ACC112 (cell line): ENCODE data around the gene CLIP4.

Experiments
- H2AFZ ChIP-seq: fragments of 200-600 bp; sonication (generic); one replicate; pipeline ENCODE4 v1.6.0; 2017; ENCODE audit warnings: antibody characterized with exemption, low read length; ENCODE audit not compliant: unreplicated experiment
- H3K27ac ChIP-seq: fragments of 200-600 bp; sonication (generic); 2 replicates; pipeline ENCODE4 v1.5.1; 2014; ENCODE audit warnings: low read depth, mild to moderate bottlenecking, antibody characterized with exemption, low read length, moderate library complexity
- H3K27me3 ChIP-seq: fragments of 200-600 bp; sonication (generic); 2 replicates; pipeline ENCODE4 v1.6.1; 2014; ENCODE audit warnings: mild to moderate bottlenecking, antibody characterized with exemption, low read length, moderate library complexity, mixed read lengths; ENCODE audit not compliant: insufficient read depth
- H3K36me3 ChIP-seq: fragments of 200-600 bp; sonication (generic); 2 replicates; pipeline ENCODE4 v1.6.1; 2016; ENCODE audit warnings: mild to moderate bottlenecking, antibody characterized with exemption, low read length, moderate library complexity, mixed read lengths; ENCODE audit not compliant: insufficient read depth
- H3K4me1 ChIP-seq: fragments of 200-600 bp; sonication (generic); one replicate; pipeline ENCODE4 v1.6.1; 2016; ENCODE audit warnings: low read length, mixed read lengths; ENCODE audit not compliant: insufficient read depth, unreplicated experiment, control insufficient read depth
- H3K4me3 ChIP-seq: fragments of 200-600 bp; sonication (generic); 2 replicates; pipeline ENCODE4 v1.5.1; 2014; ENCODE audit warnings: mild to moderate bottlenecking, low read depth, low read length
- H3K79me2 ChIP-seq: fragments of 200-600 bp; sonication (generic); one replicate; pipeline ENCODE4 v1.6.0; 2016; ENCODE audit warnings: low read length; ENCODE audit not compliant: control insufficient read depth, unreplicated experiment, insufficient read depth

The CLIP4 gene

GRCh38 chr2:29207352-29208148 lies 92.3 kb downstream of the CLIP4 start:
- Histone ChIP-seq H3K27ac (no peak overlapping the region), H3K4me1 (no peaks in the 10 kb centered on the region), H3K4me3 (no peak overlapping the region), H2AFZ (no peak overlapping the region), H3K36me3 (no peaks in the 10 kb centered on the region), H3K27me3 (no peaks in the 10 kb centered on the region), H3K79me2 (no peaks in the 10 kb centered on the region)

GRCh38 chr2:29209551-29209950 lies 94.3 kb downstream of the CLIP4 start:
- H3K4me3 ChIP-seq = no peak overlapping the region
- H3K27me3 ChIP-seq = no peaks in the 10 kb centered on the region
- H3K4me1 ChIP-seq = no peaks in the 10 kb centered on the region
- no peak overlapping the region for H2AFZ ChIP-seq
- no peaks in the 10 kb centered on the region for H3K36me3 ChIP-seq
- no peaks in the 10 kb centered on the region for H3K79me2 ChIP-seq
- H3K27ac ChIP-seq = no peak overlapping the region

DNA sequence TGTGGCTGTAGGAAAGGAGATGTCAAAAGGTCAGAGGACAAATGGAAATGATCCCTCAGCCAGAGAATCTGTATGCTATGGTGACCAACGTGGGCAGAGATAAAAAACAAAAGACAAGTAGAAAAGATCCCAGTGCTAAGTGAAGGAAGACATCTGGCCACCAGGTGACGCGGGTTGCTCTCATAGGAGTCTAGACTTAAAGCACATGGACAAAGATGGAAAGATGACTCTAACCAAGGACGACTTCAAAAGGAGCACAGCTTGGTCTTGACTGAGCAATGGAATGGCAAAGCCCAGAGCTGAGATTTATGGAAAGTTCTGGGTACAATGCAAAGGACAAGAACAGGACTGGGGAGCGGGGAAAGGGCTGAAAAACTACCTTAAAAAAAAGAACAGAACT lies 96.8 kb downstream of the CLIP4 start:
- H3K4me1 ChIP-seq = no peaks in the 10 kb centered on the region

GRCh38 chr2:29213888-29214291 lies 98.7 kb downstream of the CLIP4 start:
- no peak overlapping the region for H3K4me3 ChIP-seq
- no peaks in the 10 kb centered on the region for H3K36me3 ChIP-seq
- no peak overlapping the region for H2AFZ ChIP-seq
- H3K4me1 ChIP-seq = no peaks in the 10 kb centered on the region
- H3K79me2 ChIP-seq = no peaks in the 10 kb centered on the region
- no peak overlapping the region for H3K27ac ChIP-seq
- peaks cover under 1% of the 10 kb centered on the region; the same call in 1 of the 2 replicates for H3K27me3 ChIP-seq

More for the DNA sequence above, 96.8 kb downstream of the CLIP4 start:
- no peak overlapping the region for H3K27ac ChIP-seq
- H2AFZ ChIP-seq = no peak overlapping the region
- no peak overlapping the region for H3K4me3 ChIP-seq
- no peaks in the 10 kb centered on the region for H3K79me2 ChIP-seq
- no peaks in the 10 kb centered on the region for H3K27me3 ChIP-seq
- no peaks in the 10 kb centered on the region for H3K36me3 ChIP-seq

GRCh38 chr2:29215073-29215472 lies 99.9 kb downstream of the CLIP4 start:
- Histone ChIP-seq H3K36me3 (no peaks in the 10 kb centered on the region), H3K79me2 (no peaks in the 10 kb centered on the region), H3K27ac (no peak overlapping the region), H3K4me3 (no peak overlapping the region), H3K4me1 (no peaks in the 10 kb centered on the region), H3K27me3 (peaks cover 9% of the 10 kb centered on the region; the same call in 1 of the 2 replicates), H2AFZ (no peak overlapping the region)

DNA sequence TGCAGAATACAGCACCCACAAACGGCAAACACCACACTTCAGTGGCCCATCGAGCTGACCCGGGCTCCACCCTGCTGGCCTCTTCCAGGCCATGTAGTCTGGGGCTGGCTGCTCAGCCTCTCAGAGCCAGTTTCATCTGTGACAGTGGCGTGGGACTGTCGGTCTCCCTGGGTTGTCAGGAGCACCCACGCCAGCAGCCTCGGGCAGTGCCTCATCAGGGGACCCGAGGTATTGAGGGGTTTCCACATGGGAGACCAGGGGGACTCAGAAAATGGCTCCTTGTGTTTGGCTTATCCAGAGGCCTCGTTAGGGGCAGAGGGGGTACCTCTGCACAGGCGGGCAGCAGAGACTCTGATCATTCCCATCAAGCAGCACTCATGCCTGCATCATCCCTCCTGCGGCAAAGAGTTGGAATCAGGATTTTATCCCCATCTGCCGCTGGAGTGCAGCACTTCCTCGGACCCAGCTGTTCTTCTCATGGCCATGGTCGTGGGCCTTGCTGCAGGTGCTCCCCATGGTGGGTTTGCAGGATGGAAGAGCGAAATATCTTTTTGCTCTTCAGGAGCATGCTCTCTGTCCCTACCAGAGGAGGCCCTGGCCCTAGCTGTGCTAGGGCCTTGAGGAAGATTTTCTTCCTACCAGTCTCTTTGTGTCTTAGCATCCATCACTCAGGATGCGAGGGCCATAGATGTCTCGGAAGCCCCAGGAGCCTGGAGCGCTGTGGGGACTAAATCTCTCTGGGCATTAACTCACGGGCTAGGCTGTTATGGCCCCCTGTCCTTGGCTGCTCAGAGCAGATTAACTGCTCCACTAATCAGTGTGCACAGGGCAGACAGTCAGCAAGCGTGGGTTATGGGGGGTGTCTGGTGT lies 100.8 kb downstream of the CLIP4 start:
- Histone ChIP-seq H3K27ac (no peak overlapping the region), H3K36me3 (no peaks in the 10 kb centered on the region), H2AFZ (no peak overlapping the region), H3K27me3 (peaks cover 13% of the 10 kb centered on the region), H3K4me1 (no peaks in the 10 kb centered on the region), H3K79me2 (no peaks in the 10 kb centered on the region), H3K4me3 (no peak overlapping the region)

GRCh38 chr2:29216609-29216909 lies 101.3 kb downstream of the CLIP4 start:
- H3K27me3 ChIP-seq = peaks cover 19% of the 10 kb centered on the region
- H3K4me1 ChIP-seq = no peaks in the 10 kb centered on the region
- H3K36me3 ChIP-seq = no peaks in the 10 kb centered on the region
- H3K27ac ChIP-seq = no peak overlapping the region
- no peaks in the 10 kb centered on the region for H3K79me2 ChIP-seq
- no peak overlapping the region for H2AFZ ChIP-seq
- H3K4me3 ChIP-seq = no peak overlapping the region

DNA sequence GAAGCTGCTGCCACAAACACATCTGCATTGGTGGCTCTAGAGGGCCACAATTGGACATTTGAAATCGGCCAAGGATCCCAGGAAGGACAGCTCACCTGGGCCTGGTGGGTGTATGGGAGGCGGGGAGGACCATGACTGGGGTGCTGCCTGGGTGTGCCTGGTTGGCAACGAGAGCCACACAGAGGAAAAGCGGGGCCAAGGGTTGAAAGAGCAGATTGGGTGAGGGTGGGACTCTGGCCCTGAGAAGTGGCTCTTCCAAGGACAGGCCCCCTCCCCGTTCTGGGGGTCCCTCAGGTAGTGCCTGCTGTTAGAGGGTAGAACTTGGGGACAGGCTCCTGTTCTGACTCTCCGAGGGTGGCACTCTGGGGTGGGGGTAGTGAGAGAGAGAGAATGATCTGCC lies 102.9 kb downstream of the CLIP4 start:
- no peak overlapping the region for H3K4me3 ChIP-seq
- no peaks in the 10 kb centered on the region for H3K79me2 ChIP-seq

GRCh38 chr2:29218550-29219125 lies 103.4 kb downstream of the CLIP4 start:
- Histone ChIP-seq H3K27me3 (peaks cover 25% of the 10 kb centered on the region), H3K36me3 (no peaks in the 10 kb centered on the region), H3K79me2 (no peaks in the 10 kb centered on the region), H3K4me1 (peaks cover 6% of the 10 kb centered on the region), H3K27ac (no peak overlapping the region), H3K4me3 (no peak overlapping the region), H2AFZ (no peak overlapping the region)

More for the DNA sequence above, 102.9 kb downstream of the CLIP4 start:
- H3K4me1 ChIP-seq = peaks cover under 1% of the 10 kb centered on the region
- H3K27ac ChIP-seq = no peak overlapping the region
- H3K27me3 ChIP-seq = peaks cover 25% of the 10 kb centered on the region
- no peaks in the 10 kb centered on the region for H3K36me3 ChIP-seq
- H2AFZ ChIP-seq = no peak overlapping the region

DNA sequence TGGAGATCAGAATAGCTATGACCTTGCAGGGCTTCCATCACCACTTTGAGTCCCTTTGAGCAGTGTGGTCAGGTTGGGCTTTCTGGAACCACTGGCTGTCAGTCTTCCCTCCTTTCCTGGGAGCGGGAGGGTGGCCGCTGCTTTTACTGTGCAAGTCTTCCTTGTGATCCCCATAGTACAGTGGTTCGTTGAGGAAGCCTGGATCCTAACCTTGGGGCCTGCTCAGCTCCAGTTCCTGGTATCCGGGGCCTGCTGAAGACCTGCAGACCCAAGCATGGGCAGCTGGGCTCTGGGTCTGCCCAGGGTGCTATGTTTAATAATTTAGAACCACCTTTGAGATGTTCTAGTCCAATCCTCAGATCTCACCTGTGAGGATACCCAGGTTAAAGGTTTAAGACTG lies 104.2 kb downstream of the CLIP4 start:
- no peak overlapping the region for H2AFZ ChIP-seq

More for the DNA sequence above, 104.2 kb downstream of the CLIP4 start:
- Histone ChIP-seq H3K27ac (no peak overlapping the region), H3K27me3 (peaks cover 25% of the 10 kb centered on the region), H3K4me1 (peaks cover 13% of the 10 kb centered on the region), H3K79me2 (no peaks in the 10 kb centered on the region), H3K36me3 (no peaks in the 10 kb centered on the region), H3K4me3 (no peak overlapping the region)
